Activated gamma-delta T cell treated with anti-CD3 and anti-CD28 coated beads, Interleukin-2, amount 50 U/mL, for 16 hours (primary cell): ENCODE measurements around the gene VCL.
"Not testable (repeated sequence)": the region's sequence is repeated elsewhere in the genome, so short reads cannot be mapped to it uniquely, and the experiment has no call there.

Experiments used
- DNase-seq: peaks from one replicate; pipeline ENCODE4 v3.0.0-alpha.2; 2020; ENCODE audit warnings: low read depth

Gene VCL

DNA sequence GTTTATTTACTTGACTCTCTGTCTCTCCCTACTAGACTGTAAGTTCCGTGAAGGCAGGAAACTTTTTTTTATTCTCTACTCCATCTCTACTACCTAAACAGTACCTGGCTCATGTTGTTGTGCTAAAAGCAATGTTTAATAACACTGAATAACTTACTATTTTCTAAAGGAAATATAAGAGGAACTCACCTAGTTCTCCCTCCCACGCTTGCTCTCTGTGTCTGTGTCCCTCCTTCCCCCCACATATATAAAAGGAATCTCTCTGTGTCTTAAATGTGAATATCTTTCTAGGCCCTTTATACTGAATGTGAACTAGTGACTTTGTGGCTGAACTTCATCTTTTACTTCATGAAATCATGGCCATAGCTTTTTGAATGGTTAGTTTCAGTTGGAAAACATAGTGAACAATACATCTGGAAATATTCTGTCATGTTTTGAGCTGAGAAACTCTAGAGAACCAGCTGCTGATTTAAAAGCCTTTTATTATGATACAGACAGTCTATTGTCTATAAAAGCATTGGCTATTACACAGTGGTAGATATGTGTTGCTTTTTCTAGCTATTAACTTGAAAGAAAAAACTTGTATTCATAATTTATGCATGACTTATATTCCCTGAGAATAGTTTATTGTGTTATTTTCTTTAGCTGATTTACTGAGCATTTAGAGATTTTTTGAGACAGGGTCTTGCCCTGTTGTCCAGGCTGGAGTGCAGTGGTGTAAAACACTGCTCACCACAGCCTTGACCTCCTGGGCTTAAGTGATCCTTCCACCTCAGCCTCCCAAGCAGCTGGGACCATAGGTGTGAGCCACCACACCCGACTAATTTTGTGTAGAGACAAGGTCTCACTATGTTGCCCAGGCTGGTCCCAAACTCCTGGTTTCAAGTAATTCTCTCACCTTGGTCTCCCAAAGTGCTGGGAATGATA is 42.5 kb downstream of the VCL start:
- DNase-seq, result no peak

DNA sequence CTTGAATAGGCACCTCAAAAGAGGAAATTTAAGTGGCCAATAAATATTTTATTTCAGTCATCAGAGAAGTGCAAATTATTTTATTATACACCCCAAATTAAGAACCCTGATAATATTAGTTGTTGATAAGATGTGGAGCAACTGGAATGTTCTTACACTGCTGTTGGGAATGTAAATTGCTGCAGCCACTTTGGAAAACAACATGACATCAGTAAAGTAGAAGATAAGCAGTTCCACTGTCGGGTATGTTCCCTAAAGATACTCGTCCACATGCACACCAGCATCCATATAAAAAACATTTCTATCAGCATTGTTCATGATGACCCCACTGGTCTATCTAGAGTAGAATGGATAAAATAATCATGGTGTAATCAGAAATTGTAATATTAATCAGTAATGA is 46.5 kb downstream of the VCL start:
- DNase-seq, result no peak

DNA sequence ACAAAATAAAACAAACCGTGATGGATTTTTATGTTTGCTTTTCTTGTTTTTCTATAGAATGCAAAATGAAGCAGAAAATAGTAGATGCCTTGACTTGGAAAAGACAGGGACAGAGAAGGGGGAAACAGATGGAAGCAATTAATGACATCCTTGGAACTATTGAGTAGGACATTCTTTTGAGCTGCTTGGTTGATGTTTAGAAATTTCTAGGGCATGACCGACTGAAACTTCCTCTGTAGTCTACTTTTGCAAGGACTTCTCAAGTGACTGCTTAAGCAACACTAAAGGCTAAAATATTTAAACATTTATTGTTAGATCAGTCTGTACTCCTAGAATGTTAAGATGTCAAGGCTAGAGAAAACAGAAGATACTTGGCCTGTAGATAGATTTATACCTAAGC is 49.4 kb downstream of the VCL start:
- no peak for DNase-seq

DNA sequence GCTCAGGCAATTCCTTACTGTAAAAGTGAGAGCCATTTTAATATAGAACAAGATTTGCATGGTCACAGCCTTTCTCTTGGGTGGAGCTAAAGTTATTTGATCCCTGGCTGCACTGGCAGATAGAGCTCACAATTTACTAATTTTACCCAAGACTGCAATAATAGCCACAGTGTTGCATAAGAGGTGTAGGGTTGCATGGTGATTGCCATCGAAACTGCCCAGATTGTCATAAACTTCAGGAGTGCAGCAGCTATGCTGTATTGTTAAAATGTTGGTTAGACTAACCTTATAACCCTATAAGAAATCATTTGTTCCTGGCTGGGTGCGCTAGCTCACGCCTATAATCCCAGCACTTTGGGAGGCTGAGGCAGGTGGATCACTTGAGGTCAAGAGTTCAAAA is 50.0 kb downstream of the VCL start:
- DNase-seq, result no peak

DNA sequence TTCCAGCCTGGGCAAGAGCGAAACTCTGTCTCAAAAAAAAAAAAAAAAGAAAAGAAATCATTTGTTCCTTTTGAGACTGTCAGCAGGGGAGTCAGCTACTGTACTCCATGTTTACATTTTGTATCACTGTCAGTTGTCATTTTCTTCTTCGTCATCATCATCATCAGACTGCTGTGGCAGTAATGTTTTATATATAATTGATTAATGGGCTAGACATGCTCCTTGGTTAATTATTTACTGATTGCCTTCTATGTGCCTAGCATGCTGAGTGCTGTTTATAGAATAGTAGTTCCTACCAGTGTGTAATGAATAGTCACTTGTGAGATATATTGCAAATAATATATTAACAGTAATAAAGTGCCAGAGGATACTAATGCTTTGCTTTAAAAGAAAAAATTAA is 50.5 kb downstream of the VCL start:
- no peak for DNase-seq

GRCh38 chr10:74049955-74050354 is 52.0 kb downstream of the VCL start:
- DNase-seq, result no peak

DNA sequence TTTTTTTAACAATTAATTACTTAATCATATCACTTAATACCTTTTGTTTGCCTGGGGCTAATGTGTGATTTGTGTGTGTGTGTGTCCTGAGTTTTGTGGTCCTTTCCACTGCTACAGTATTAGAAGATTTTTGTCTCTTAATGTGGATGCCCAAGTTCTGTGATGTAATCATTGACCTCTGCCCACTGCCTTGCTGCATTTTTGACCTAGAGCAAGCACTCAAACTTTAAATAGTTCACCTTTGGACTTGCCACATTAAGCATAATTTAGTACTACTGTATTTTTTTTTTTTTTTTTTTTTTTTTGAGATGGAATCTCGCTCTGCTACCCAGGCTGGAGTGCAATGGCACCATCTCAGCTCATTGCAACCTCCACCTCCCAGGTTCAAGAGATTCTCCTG is 52.7 kb downstream of the VCL start:
- DNase-seq, result no peak

DNA sequence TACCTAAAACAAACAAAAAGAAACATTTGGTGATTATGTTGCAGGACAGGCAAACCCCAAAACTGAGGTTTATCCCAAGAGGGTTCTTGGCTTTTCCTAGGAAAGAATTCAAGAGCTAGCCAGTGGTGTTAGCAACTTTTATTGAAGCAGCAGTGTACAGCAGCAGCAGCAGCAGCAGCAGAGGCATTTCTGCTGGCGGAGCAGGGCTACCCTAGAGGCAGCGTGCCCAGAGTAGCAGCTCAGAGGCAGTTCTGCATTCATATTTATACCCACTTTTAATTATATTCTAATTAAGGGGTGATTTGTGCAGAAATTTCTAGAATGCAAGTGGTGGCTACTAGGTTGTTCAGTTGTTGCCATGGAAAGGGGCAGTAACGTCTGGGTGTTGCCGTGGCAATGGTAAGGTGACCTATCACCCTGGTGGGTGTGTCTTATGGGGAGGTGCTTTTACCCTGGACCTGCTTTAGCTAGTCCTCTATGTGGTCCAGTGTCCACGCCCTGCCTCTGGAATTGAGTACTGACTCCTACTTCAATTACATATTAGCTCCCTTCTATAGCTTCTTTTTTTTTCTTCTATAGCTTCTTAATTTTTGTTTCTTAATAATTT is 53.9 kb downstream of the VCL start:
- DNase-seq, result no peak

DNA sequence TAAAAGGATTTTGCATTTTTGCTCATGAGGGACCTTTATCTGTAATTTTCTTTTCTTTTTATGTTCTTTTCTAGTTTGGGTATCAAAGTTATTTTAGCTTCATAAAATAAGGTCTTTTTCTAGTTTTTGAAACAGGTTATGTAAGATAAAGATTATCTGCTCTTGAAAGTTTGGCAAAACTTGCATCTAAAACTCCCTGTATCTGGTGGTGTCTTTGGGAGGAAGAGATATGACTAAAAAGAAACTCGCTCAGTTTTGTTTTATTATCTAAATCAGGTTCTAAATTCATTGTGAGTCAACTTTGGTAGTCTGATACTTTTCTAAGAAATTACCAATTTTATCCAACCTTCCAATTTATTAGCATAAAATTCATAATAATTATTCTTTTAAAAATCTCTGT is 55.1 kb downstream of the VCL start:
- DNase-seq, result no peak

- no peak for DNase-seq
Observed at GRCh38 chr10:74055383-74056049, 57.6 kb downstream of the VCL start.

- no peak for DNase-seq
Observed at GRCh38 chr10:74056050-74056818, 58.3 kb downstream of the VCL start.

- DNase-seq, result no peak
Observed at GRCh38 chr10:74058071-74058470, 60.2 kb downstream of the VCL start.

DNA sequence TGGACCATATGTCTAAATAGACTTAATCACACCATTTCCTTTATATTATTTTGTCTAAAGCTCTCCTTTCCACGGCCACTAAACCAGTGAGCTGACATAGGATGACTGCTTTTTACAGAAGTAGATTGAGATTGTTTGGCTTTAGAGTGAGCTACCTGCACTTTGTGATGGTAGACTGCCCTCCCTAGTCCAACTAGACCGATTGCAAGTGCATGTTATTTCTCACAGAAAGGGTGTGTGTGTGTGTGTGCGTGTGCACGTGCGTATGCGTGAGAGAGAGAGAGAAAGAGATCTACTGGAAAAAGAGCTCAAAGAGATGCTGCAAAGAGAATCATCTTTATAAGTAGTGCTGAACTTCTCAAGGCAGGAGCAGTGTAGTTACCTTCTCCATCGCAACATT is 60.7 kb downstream of the VCL start:
- DNase-seq, result no peak

GRCh38 chr10:74061104-74061503 is 63.2 kb downstream of the VCL start:
- DNase-seq, result no peak

- not testable (repeated sequence) for DNase-seq
Observed at GRCh38 chr10:74061978-74062377, 64.1 kb downstream of the VCL start.

DNA sequence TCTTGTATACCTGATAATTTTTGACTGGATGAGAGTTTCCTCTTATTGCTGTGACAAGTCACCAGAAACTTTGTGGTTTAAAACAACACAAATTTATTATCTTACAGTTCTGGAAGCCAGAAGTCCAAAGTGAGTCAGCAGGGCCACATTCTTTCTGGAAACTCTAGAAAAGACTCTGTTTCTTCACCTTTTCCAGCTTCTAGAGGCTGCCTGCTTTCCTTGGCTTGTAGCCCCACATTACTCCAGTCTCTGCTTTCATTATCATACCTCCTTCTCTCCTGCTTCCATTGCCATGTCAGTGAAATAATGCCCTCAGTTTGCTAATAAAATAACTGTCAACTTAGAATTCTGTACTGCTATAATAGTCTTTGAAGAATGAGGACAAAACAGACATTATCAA is 65.3 kb downstream of the VCL start:
- no peak for DNase-seq

- no peak for DNase-seq
Observed at GRCh38 chr10:74067373-74068352, 69.7 kb downstream of the VCL start.

DNA sequence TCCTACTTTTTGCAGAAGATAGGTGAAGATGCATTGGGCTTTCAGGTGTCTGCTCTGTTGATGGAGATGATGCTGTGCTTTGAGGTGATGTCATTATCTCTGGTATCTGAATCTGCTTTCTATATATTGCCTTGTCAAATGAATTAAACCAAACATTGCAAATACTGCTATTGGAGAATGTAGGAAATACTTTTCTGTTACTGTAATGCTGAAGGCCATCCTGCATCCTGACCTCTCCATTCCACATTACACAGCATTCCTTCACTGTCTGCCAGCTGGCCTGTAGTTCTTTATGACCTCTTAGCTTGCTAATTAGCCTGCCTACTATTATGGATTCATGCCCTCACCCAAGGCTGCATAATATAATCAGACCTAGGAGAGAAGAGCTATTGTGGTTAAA is 73.2 kb downstream of the VCL start:
- no peak for DNase-seq

- no peak for DNase-seq
Observed at GRCh38 chr10:74072503-74072902, 74.6 kb downstream of the VCL start.

- DNase-seq, result no peak
Observed at GRCh38 chr10:74075906-74076305, 78.0 kb downstream of the VCL start.

- DNase-seq, result no peak
Observed at GRCh38 chr10:74076961-74077360, 79.0 kb downstream of the VCL start.
